ENCODE results near the gene TBC1D19.

Gene TBC1D19

GRCh38 chr4:26751004-26751403 lies 167.1 kb downstream of the TBC1D19 start:
- TF ChIP-seq CTCF (conservative IDR thresholded peaks at IDR 0.05) (no peak), ZFX (IDR thresholded peaks at IDR 0.05) (no peak)
- no peak overlapping the region for H3K27ac ChIP-seq

GRCh38 chr4:26751838-26752237 lies 168.0 kb downstream of the TBC1D19 start:
- TF ChIP-seq CTCF (conservative IDR thresholded peaks at IDR 0.05) (no peak), ZFX (IDR thresholded peaks at IDR 0.05) (no peak)
- H3K27ac ChIP-seq, result no peak overlapping the region

- TF ChIP-seq ZFX (IDR thresholded peaks at IDR 0.05), result no peak
- TF ChIP-seq CTCF (conservative IDR thresholded peaks at IDR 0.05), result no peak
- H3K27ac ChIP-seq, result no peak overlapping the region
Observed at GRCh38 chr4:26753187-26753586, 169.3 kb downstream of the TBC1D19 start.

- no peak overlapping the region for H3K27ac ChIP-seq
- TF ChIP-seq CTCF (conservative IDR thresholded peaks at IDR 0.05) (no peak), ZFX (IDR thresholded peaks at IDR 0.05) (no peak)
Observed at GRCh38 chr4:26753617-26754016, 169.7 kb downstream of the TBC1D19 start.

GRCh38 chr4:26757751-26758150 lies 173.9 kb downstream of the TBC1D19 start:
- H3K27ac ChIP-seq, result no peak overlapping the region
- TF ChIP-seq CTCF (conservative IDR thresholded peaks at IDR 0.05) (no peak), ZFX (IDR thresholded peaks at IDR 0.05) (no peak)

GRCh38 chr4:26758899-26759298 lies 175.0 kb downstream of the TBC1D19 start:
- no peak for TF ChIP-seq CTCF (conservative IDR thresholded peaks at IDR 0.05)
- TF ChIP-seq ZFX (IDR thresholded peaks at IDR 0.05), result no peak
- H3K27ac ChIP-seq, result no peak overlapping the region

- no peak for TF ChIP-seq ZFX (IDR thresholded peaks at IDR 0.05)
- TF ChIP-seq CTCF (conservative IDR thresholded peaks at IDR 0.05), result no peak
- H3K27ac ChIP-seq, result no peak overlapping the region
Observed at GRCh38 chr4:26762650-26763049, 178.8 kb downstream of the TBC1D19 start.

Data from C4-2B (cell line).